Activated T-cell treated with anti-CD3 and anti-CD28 coated beads, Interleukin-2, amount 50 U/mL, for 24 hours (primary cell): ENCODE measurements around the gene SSC5D.

ENCODE experiments used
- DNase-seq: peaks from one replicate; pipeline ENCODE4 v3.0.0-alpha.2; 2020
- H3K27ac Mint-ChIP-seq: 2 replicates; pipeline ENCODE4 v1.8.0; 2020; ENCODE audit warnings: mild to moderate bottlenecking, mixed read lengths
- H3K27me3 Mint-ChIP-seq: 2 replicates; pipeline ENCODE4 v1.8.0; 2020; ENCODE audit warnings: mixed read lengths
- H3K36me3 Mint-ChIP-seq: 2 replicates; pipeline ENCODE4 v1.8.0; 2020; ENCODE audit warnings: low read depth, mixed read lengths
- H3K4me1 Mint-ChIP-seq: 2 replicates; pipeline ENCODE4 v1.8.0; 2020; ENCODE audit warnings: low read depth, mixed read lengths
- H3K4me3 Mint-ChIP-seq: 2 replicates; pipeline ENCODE4 v1.8.0; 2020; ENCODE audit warnings: mild to moderate bottlenecking, moderate library complexity, mixed read lengths
- H3K9me3 Mint-ChIP-seq: 2 replicates; pipeline ENCODE4 v1.8.0; 2020; ENCODE audit warnings: mixed read lengths

SSC5D gene

DNA sequence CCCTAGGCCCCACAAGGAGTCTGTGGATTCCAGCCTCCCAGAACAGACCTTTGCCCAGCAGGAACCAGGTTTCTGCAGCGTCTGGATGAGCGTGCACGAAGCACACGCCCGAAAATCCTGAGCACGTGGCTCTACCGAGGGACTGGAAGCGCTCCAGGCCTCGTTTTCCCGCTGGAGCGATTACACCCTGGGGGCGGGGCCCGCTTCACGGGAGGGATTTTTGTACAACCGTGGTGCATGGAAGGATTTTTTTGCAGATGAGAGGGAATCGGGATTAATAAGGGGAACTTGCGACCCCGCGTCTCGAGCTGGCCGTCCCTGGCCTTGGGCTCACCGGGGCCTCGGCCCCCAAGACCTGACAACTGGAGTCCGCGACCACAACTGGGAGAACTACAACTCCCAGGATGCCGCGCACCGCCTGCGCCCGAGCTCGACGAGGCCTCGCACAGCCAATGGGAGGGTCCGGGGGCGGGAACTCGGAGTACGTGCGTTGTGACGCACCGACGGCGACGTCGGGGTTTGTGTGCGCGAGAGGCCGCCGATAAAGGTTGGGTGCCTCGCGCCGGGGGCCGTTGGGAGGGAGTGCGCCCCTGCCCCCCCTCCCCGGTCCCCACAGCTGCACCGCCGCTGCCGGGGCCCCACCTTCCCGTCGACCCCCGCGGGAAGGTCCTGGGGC lies 12.0 kb upstream of the SSC5D start, which contains the start of gene ZNF628:
Gene ZNF628, plus strand, starts transcription at position 518 of the 676 bp plus-strand sequence. CDS start 3,294 bp downstream, outside the sequence.
- Mint-ChIP-seq H3K36me3 (peaks cover 10% of the 10 kb centered on the region), H3K9me3 (no peaks in the 10 kb centered on the region), H3K4me3 (peak within 1 kb of the TSS; percentile 92), H3K27ac (peak within 1 kb of the TSS; percentile 95), H3K4me1 (peaks cover 34% of the 10 kb centered on the region), H3K27me3 (no peaks in the 10 kb centered on the region)
- peak; percentile 99 for DNase-seq

DNA sequence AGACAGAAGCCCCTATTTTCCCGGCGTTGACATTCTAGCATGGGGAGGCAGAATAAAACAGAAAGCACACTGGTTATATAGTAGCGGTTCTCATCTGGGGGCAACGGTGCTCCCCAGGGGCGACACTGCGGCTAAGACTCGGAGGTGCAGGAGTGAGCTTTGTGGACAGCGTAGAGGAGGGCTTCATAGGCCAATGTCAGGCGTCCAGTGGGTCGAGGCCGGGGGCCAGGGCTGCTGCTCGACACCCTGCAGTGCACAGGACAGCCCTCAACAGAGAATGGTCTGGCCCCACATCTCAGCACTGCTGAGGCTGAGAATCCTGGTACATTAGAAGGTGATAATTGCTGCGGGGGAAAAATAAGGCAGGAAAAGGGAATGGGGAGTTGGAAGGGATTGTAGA lies 10.3 kb upstream of the SSC5D start:
- Mint-ChIP-seq H3K27me3 (no peaks in the 10 kb centered on the region), H3K4me3 (peak overlapping the region; percentile 92), H3K27ac (peak overlapping the region; percentile 62), H3K9me3 (no peaks in the 10 kb centered on the region), H3K4me1 (peaks cover 34% of the 10 kb centered on the region), H3K36me3 (peaks cover 17% of the 10 kb centered on the region)
- DNase-seq = no peak

DNA sequence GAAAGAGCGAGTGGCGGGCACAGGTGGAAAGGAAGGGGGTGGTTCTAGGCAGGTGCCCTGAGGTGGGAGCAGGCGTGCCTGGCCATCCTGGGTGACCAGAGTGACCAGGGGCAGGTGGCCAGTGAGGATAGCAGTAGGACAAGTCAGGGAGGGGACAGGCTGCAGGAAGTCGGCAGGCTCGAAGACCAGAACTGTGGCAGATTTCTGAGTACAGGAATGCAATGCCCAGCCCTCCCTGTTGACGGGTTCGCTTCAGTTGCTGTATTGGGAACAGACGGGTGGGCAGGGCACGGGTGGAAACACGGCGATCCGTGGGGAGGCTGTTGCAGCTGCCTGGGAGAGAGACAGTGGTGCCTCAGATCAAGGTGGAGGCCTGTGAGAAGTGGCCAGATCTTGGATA lies 9.9 kb upstream of the SSC5D start:
- H3K4me3 Mint-ChIP-seq = peak overlapping the region; percentile 92
- H3K27me3 Mint-ChIP-seq = no peaks in the 10 kb centered on the region
- peaks cover 19% of the 10 kb centered on the region for H3K36me3 Mint-ChIP-seq
- no peak for DNase-seq
- peaks cover 34% of the 10 kb centered on the region for H3K4me1 Mint-ChIP-seq
- H3K9me3 Mint-ChIP-seq = no peaks in the 10 kb centered on the region
- no peak overlapping the region for H3K27ac Mint-ChIP-seq

DNA sequence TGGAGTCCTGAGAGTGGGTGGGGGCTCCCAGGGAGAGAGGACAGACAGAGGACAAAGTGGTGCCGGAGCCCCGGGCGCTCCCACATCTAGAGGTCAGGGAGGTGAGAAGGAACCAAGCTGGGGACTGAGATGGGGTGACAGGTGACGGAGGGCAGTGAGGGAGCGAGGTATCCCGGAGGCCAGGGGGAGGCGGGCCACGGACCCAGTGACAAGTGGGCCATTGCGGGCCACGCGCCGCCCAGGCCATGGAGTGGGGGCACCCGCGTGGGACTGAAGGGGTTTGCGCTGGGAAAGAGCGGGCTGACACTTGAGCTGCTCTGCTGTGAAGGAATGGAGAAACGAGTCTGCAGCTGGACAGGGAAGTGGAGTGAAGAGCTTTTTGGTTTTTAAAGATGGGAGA lies 9.2 kb upstream of the SSC5D start:
- Mint-ChIP-seq H3K9me3 (no peaks in the 10 kb centered on the region), H3K36me3 (peaks cover 22% of the 10 kb centered on the region), H3K27ac (no peak overlapping the region), H3K27me3 (no peaks in the 10 kb centered on the region), H3K4me1 (peaks cover 34% of the 10 kb centered on the region), H3K4me3 (peak overlapping the region; percentile 28)
- no peak for DNase-seq

DNA sequence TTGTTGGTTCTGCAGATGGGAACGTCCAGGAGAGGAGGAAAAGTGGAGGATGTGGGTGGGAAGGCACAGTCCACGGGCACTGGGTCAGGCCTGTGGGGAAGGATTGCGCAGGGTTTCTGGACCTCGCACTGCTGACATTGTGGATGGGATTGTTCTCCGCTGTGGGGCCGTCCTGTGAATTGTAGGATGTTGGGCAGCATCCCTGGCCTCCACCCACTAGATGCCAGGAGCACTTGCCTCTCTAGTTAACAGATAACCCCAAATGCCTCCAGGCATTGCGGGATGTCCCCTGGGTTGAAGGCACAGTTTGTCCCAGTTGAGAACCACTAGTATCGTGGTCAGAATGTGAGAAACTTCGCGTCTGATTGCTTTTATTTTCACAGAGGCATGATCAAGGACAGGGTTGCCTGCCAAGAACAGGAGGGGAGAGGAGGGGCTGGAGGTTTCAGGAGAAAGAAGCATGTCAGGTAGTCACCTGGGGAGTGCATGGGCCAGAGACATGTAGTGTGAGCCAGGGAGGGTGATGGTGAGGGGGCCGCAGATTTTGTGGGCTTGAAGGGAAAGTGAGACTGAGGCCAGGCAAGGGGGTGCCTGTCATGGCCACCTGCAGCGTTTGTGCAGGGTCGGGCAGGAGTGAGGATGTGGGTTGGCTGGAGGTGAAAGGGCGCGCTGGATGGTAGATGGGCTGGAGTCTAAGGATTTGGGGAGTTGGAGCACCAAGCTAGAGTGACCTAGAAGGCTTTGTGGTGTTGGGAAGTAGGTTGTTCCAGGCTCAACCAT lies 8.6 kb upstream of the SSC5D start:
- Mint-ChIP-seq H3K36me3 (peaks cover 22% of the 10 kb centered on the region), H3K9me3 (no peaks in the 10 kb centered on the region), H3K27me3 (no peaks in the 10 kb centered on the region), H3K4me3 (no peak overlapping the region), H3K4me1 (peaks cover 39% of the 10 kb centered on the region), H3K27ac (peak overlapping the region; percentile 16)
- no peak for DNase-seq

DNA sequence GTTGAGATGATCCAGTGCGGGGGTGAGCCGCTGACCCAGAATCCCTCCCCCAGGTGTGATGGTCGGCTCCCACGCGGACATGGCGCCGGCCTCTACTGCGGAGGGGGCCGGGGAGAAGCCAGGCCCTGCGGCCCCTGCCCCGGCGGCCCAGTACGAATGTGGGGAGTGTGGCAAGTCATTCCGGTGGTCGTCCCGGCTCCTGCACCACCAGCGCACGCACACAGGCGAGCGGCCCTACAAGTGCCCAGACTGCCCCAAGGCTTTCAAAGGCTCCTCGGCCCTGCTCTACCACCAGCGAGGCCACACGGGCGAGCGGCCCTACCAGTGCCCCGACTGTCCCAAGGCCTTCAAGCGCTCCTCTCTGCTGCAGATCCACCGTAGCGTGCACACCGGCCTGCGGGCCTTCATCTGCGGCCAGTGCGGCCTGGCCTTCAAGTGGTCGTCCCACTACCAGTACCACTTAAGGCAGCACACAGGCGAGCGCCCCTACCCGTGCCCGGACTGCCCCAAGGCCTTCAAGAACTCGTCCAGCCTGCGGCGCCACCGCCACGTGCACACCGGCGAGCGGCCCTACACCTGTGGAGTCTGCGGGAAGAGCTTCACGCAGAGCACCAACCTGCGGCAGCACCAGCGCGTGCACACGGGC lies 7.0 kb upstream of the SSC5D start:
- no peaks in the 10 kb centered on the region for H3K27me3 Mint-ChIP-seq

DNA sequence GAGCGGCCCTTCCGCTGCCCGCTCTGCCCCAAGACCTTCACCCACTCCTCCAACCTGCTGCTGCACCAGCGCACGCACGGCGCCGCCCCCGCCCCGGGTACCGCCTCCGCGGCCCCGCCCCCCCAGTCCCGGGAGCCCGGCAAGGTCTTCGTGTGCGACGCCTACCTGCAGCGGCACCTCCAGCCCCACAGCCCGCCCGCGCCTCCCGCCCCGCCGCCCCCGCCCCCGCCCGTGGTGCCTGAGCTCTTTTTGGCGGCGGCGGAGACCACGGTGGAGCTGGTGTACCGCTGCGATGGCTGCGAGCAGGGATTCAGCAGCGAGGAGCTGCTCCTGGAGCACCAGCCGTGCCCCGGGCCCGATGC lies 6.5 kb upstream of the SSC5D start:
- Mint-ChIP-seq H3K9me3 (no peaks in the 10 kb centered on the region), H3K36me3 (peaks cover 22% of the 10 kb centered on the region), H3K27ac (no peak overlapping the region), H3K4me1 (peaks cover 40% of the 10 kb centered on the region), H3K4me3 (no peak overlapping the region), H3K27me3 (no peaks in the 10 kb centered on the region)
- no peak for DNase-seq

More for the DNA sequence above, 7.0 kb upstream of the SSC5D start:
- DNase-seq = no peak
- H3K4me1 Mint-ChIP-seq = peaks cover 40% of the 10 kb centered on the region
- no peak overlapping the region for H3K27ac Mint-ChIP-seq
- H3K9me3 Mint-ChIP-seq = no peaks in the 10 kb centered on the region
- H3K36me3 Mint-ChIP-seq = peaks cover 22% of the 10 kb centered on the region
- H3K4me3 Mint-ChIP-seq = no peak overlapping the region

DNA sequence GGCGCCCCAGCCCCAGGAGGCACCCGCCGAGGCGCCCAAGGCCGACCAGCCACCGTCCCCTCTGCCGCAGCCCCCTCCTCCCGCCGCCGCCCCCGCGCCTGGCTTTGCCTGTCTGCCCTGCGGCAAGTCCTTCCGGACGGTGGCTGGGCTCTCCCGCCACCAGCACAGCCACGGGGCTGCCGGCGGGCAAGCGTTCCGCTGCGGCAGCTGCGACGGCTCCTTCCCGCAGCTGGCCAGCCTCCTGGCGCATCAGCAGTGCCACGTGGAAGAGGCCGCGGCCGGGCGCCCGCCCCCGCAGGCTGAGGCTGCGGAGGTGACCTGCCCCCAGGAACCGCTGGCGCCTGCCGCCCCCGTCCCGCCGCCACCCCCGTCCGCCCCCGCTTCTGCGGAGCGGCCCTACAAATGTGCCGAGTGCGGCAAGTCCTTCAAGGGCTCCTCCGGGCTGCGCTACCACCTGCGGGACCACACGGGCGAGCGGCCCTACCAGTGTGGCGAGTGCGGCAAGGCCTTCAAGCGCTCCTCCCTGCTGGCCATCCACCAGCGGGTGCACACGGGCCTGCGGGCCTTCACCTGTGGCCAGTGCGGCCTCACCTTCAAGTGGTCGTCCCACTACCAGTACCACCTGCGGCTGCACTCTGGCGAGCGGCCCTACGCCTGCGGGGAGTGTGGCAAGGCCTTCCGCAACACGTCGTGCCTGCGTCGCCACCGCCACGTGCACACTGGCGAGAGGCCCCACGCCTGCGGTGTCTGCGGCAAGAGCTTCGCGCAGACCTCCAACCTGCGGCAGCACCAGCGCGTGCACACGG lies 5.9 kb upstream of the SSC5D start:
- Mint-ChIP-seq H3K27ac (no peak overlapping the region), H3K27me3 (no peaks in the 10 kb centered on the region), H3K36me3 (peaks cover 19% of the 10 kb centered on the region), H3K4me1 (peaks cover 42% of the 10 kb centered on the region), H3K4me3 (no peak overlapping the region), H3K9me3 (no peaks in the 10 kb centered on the region)
- DNase-seq = no peak

DNA sequence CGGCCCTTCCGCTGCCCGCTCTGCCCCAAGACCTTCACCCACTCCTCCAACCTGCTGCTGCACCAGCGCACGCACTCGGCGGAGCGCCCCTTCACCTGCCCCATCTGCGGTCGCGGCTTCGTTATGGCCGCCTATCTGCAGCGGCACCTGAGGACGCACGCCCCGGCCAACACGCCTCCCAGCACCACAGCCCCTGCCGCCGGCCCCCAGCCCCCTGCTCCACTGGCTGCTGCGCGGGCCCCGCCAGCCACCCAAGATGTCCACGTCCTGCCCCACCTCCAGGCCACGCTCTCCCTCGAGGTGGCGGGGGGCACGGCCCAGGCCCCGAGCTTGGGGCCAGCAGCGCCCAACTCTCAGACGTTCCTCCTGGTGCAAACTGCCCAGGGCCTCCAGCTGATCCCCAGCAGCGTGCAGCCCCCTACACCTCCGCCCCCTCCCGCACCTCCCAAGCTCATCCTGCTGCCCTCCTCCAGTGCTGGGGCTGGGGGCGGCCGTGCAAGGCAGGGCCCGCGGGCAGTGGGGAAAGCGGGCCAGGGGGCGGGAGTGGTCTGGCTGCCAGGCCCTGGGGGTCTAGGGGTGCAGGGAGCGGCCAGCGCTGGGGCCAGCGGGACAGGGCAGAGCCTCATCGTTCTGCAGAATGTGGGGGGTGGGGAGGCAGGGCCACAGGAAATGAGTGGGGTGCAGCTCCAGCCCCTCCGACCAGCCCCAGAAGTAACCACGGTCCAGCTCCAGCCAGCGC lies 5.1 kb upstream of the SSC5D start:
- peaks cover 19% of the 10 kb centered on the region for H3K36me3 Mint-ChIP-seq
- H3K27me3 Mint-ChIP-seq = no peaks in the 10 kb centered on the region
- no peaks in the 10 kb centered on the region for H3K9me3 Mint-ChIP-seq
- H3K4me1 Mint-ChIP-seq = peaks cover 41% of the 10 kb centered on the region
- no peak for DNase-seq
- no peak overlapping the region for H3K4me3 Mint-ChIP-seq
- H3K27ac Mint-ChIP-seq = no peak overlapping the region

DNA sequence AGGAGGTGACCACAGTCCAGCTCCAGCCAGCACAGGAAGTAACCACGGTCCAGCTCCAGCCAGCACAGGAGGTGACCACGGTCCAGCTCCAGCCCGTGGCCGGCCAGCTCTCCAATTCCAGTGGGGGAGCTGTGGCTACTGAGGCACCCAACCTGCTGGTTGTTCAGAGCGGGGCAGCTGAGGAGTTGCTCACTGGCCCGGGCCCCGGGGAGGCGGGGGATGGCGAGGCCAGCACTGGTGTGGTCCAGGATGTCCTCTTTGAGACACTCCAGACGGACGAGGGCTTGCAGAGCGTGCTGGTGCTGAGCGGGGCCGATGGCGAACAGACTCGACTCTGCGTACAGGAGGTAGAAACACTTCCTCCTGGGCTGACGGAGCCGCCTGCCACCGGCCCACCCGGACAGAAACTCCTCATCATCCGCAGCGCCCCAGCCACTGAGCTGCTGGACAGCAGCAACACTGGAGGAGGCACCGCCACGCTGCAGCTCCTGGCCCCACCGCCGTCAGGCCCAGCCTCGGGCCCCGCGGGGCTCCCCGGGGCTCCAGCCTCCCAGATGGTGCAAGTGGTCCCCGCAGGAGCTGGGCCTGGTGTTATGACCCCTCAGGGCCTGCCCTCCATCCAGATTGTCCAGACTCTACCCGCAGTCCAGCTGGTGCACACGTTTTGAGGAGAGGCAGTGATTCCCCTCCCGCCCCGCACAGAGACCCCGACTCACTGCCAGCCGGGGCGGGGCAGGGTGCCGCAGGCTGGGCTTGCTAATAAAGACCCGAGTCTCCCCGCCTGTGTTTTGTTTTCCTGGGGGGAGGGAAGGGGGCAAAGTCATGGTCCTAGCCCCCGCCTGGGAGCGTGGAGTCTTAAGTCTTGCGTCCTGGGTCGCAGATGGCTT lies 4.3 kb upstream of the SSC5D start:
- peaks cover 19% of the 10 kb centered on the region for H3K36me3 Mint-ChIP-seq
- no peak for DNase-seq
- H3K4me1 Mint-ChIP-seq = peaks cover 35% of the 10 kb centered on the region
- H3K27ac Mint-ChIP-seq = no peak overlapping the region
- H3K4me3 Mint-ChIP-seq = peak overlapping the region; percentile 80
- no peaks in the 10 kb centered on the region for H3K9me3 Mint-ChIP-seq
- H3K27me3 Mint-ChIP-seq = no peaks in the 10 kb centered on the region

DNA sequence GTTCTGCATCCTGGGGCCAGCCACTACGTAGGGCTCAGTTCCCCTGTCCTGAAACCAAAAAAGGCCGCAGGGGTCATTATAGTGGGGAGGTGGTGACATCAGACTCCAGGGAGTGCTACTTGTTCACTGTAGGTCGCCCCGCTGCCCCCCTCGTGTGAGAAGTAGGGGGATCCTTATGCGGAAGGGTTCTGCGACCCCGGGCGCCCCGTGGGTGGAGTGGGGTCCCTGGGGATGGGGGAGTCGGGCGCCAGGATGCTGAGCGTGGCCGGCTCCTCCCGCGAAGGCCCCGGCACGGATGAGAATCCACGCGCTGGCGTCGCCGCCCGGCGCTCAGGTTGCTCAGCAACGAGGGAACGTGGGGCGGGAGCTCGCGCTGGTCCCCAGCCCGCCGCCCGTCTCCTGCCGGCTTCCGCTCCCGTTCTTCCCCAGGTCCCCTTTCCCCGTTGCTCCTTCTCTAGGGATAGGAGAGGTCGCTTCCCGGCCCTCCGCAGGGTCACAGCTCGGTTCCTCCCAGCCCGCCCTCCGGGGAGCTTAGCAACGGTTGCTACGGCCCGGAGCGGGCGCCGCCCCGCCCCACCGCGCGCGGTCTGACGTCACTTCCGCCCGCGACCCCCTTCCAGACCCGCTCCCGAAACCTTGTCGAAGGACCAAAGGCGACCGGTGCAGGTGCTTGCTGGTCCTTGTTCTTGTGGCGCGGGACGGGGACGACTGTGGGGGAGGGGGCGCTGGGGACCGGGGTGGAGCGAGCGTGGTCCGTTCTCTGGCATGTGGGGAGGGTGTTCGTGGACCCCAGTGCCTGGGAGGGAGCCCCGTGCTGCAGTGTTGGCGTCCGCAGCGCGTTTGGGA lies 3.4 kb upstream of the SSC5D start, which contains the start of gene NAT14:
Gene NAT14, plus strand, starts transcription at position 596 of the 846 bp plus-strand sequence. CDS start 521 bp downstream, outside the sequence.
- H3K27ac Mint-ChIP-seq = peak within 1 kb of the TSS; percentile 87

DNA sequence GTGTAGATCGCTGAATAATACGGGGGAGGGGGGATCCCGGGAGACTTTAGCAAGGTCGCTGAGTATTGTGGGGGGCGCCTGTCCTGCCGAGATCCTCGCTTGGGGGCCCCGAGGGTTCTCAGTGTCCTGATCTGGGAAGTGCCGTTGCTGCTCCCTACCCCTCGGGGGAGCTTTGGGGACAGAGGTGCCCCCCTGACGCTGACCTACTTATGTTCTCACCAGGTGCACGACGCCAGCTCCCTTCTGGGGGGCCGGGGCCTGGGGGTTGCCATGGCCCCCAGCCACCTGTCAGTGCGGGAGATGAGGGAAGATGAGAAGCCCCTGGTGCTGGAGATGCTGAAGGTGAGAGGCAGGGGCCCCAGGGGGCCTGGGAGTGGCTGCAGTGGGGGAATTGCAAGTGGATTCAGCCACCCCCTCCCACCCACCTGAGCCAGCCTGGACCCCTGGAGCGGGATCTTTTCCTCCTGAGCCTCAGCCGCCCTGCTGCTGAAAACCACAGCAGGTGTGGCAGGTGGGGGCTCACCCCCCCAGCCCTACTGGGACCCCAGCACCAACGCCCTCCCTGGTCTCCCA lies 2.7 kb upstream of the SSC5D start:
- Mint-ChIP-seq H3K36me3 (peaks cover 18% of the 10 kb centered on the region), H3K27me3 (no peaks in the 10 kb centered on the region), H3K4me1 (peaks cover 26% of the 10 kb centered on the region), H3K27ac (peak overlapping the region; percentile 87), H3K4me3 (peak overlapping the region; percentile 80), H3K9me3 (no peaks in the 10 kb centered on the region)
- DNase-seq = no peak

More for the DNA sequence above, 3.4 kb upstream of the SSC5D start, which contains the start of gene NAT14:
- H3K9me3 Mint-ChIP-seq = no peaks in the 10 kb centered on the region
- peak; percentile 84 for DNase-seq
- peaks cover 19% of the 10 kb centered on the region for H3K36me3 Mint-ChIP-seq
- peak within 1 kb of the TSS; percentile 80 for H3K4me3 Mint-ChIP-seq
- H3K27me3 Mint-ChIP-seq = no peaks in the 10 kb centered on the region
- H3K4me1 Mint-ChIP-seq = peaks cover 28% of the 10 kb centered on the region
